DMS153 treated with DMSO at 0.1 percent for 48 hours (cell line): Measurements from ENCODE around the gene TEAD4.

Experiments
- DNase-seq: peaks from one replicate; lab custom pipeline; 2025; ENCODE audit not compliant: unreplicated experiment; lab: John Stamatoyannopoulos, UW

Gene TEAD4

DNA sequence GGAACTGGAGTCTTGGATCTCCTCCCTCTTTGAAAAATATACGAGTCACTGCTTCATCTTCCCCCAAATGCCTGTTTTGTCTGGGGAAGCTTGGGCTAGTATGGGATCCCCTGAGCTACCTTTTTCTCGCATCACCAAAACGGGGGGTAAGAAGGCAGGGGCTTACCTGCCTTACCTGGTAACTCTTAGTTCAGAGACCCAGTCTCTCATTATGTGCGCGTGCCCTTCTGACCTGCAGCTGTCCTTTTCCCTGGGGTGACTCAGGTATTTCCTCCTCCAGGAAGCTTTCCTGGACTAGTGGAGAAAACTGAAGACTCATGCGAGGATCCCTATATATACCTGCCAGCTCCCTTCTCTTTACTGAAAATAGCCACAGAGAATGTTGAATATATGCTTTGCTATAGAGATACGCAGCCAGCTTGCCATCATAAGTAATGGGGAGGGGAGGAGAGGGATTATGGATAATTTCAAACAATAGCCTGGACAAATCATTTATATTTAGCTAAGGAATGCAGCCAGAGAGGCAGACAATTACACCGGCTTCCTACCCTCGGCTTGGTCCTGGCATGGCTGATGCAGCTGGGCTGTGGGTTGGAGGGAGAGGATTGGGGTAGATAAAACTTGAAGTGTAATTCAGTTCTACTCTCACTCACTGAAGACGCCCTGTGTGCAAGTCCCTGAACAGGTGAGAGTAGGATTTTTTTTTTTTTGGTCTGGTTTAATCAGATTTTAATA lies 119.1 kb downstream of the TEAD4 start:
- no peak for DNase-seq

DNA sequence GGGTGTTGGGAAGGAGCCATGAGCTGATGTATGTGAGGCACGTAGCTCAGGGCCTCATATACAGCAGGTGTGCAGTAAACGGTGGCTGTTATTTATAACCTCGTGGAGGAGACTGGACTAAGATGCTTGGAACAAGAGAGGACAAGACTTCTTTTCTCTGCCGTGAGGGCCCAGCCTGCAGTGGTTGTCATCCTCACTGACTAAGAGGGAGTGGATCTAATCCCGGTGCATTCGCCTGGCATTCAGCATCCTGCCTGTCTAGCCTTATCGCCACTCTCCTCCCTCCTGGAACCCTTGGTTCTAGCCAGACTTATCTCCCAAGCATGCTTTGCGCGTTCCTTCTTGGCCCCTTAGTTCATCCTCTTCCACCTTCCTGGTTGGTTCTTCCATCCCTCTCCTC lies 121.9 kb downstream of the TEAD4 start:
- DNase-seq: no peak

GRCh38 chr12:3081886-3082285 lies 122.7 kb downstream of the TEAD4 start:
- no peak for DNase-seq

DNA sequence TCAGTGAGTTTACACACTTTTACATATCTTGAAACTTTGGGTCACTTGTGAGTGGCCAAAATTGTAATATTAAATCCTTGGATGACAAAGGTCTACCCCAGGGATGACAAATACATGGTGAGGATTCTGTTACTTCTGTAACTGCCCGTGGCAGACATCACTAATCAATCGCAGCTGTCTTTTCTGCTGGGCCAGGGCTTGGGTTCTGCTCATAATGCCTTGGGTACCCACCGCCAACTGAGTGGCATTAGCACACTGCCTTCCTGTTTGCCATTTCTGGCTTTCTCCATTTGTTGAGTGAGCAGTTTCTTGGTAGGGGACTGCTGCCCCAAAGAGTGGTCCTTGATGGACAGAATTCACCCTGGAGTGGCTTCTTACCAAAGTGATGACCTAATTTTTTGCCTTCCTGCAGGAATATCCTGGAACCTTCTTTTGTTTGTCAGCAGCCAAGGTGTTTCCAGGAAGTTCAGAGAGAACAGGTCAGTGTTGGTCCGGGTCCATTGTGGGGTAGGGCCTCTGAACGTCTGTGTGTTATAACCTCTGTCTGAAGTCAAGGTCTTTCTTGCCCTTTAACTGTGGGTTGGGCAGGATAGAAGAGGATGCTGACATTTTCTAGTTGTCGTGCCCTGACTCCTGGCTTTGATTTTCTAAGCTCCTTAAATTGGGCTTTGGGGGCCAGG lies 124.2 kb downstream of the TEAD4 start:
- no peak for DNase-seq

DNA sequence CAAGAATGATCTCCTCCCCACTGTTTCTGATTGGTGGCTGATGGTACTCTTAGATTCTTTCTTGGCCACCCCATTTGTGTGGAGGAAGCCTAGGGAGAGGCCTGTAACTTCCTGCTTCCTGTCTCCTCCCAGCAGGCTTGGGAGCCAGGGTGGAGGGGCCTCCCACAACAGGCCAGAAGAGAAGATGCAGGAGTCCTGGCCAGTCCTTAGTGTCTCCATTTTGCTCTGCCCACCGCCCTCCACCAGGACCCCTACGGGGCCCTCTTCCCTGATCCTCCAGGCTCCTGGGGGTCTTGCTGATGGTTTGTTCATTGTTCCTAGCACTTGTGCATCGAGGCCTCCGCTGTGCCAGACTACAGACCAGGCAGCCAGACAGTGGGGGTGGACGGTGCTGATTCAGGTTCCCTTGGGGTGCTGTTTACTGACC lies 124.7 kb downstream of the TEAD4 start:
- no peak for DNase-seq

DNA sequence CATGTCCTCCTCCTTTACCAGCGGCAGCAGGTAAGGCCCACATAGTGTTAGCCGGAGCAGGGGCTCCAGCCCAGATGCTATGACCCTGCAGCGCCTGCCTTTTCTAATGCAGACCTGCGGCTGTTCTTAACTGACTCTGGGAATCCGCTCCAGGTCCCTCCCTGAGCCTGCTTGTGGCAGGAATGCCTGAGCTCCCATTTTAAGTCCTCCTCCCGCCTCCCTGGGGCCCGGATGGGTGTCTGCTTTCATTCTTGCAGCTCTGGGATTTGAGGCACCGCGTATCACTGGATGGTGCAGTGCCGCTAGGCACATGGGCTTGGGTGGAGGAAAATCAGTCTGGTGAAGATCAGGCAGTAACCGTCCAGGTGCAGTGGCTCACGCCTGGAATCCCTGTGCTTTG lies 125.5 kb downstream of the TEAD4 start:
- DNase-seq: no peak

- DNase-seq: no peak
Observed at GRCh38 chr12:3085341-3086139, 126.3 kb downstream of the TEAD4 start.

DNA sequence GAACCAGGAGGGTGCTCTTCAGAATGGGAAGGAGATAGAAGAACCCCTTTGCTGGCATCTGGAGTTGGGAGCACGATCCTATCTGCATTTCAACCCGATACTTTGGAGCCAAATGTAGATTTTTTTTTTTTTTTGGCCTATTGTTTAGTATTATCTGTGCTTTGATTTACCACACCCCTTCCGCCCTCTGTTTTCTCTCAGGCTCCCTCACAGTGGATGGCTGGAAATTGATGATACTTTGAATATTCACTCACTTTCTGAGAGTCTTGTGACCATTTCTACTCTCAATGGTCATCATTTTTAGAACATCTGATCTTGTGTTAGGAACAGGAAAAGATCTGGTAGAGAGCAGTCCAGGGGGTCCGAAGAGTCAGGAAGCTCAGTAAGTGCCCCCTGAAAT lies 127.0 kb downstream of the TEAD4 start:
- DNase-seq: no peak

- DNase-seq: no peak
Observed at GRCh38 chr12:3086729-3087323, 127.6 kb downstream of the TEAD4 start.

DNA sequence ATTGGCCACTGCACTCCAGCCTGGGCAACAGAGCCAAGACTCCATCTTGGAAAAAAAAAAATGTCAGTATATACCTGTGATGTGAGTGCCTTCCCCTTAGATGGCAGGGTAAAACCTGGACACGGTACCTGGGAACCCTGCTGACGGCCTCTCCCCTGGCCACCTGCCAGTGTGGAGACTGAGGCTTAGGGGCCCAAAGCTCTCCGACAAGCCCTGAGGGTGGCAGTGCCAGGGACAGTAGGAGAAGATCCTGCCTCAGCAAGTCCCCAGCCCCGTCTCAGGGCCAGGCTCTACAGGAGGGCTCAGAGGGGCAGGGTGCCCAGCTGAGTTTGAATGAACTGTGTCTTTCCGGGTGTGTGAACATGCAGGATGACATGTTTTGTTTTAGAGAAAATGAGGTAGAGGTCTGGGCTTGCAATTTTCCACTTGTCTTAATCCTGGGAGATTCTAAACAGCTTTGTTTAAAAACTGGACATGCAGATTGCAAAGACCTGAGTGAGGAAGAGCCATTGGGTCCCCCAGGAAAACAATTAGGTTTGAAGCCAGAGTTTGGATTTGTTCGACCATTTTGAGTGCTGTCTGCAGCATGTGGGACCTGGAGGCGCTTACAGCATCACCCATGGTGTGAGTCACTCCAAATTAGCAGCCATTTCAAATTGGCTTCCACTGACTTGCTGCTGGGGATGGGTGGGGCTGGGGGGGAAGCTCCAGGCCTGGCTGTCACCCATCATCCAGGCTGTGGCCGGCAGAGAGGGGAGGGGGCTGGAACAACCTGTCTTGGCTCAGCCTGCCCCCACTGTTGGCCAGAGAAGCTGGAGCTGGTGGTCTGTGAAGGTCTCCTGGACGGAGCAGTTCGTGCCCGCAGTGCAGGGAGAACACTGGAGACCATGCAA lies 128.8 kb downstream of the TEAD4 start:
- DNase-seq: no peak

- DNase-seq: no peak
Observed at GRCh38 chr12:3089588-3089987, 130.4 kb downstream of the TEAD4 start.
